Measurements from ENCODE around the gene GCNT2.

GCNT2 gene

GRCh38 chr6:10633216-10633615 is 112.1 kb downstream of the GCNT2 start:
- peak; percentile 4 to 64 for DNase-seq (ENCODE audit: low read depth in 2 of 2)
- no peak for TF ChIP-seq CTCF (IDR thresholded peaks at IDR 0.05; ENCODE audit: low read depth, low read length)
- H3K4me3 ChIP-seq (replicated peaks in 1 of 2; ENCODE audit: low read depth in 2 of 2, low read length in 2 of 2), result no peak overlapping the region

GRCh38 chr6:10640412-10640811 is 119.3 kb downstream of the GCNT2 start:
- TF ChIP-seq CTCF (IDR thresholded peaks at IDR 0.05; ENCODE audit: low read depth, low read length), result no peak
- no peak for DNase-seq (ENCODE audit: low read depth in 2 of 2)
- no peak overlapping the region for H3K4me3 ChIP-seq (replicated peaks in 1 of 2; ENCODE audit: low read depth in 2 of 2, low read length in 2 of 2)

- DNase-seq (ENCODE audit: low read depth in 2 of 2), result no peak
- H3K4me3 ChIP-seq (replicated peaks in 1 of 2; ENCODE audit: low read depth in 2 of 2, low read length in 2 of 2), result no peak overlapping the region
- no peak for TF ChIP-seq CTCF (IDR thresholded peaks at IDR 0.05; ENCODE audit: low read depth, low read length)
Observed at GRCh38 chr6:10641528-10641927, 120.4 kb downstream of the GCNT2 start.

- TF ChIP-seq CTCF (IDR thresholded peaks at IDR 0.05; ENCODE audit: low read depth, low read length), result no peak
- DNase-seq (ENCODE audit: low read depth in 2 of 2), result no peak
- no peak overlapping the region for H3K4me3 ChIP-seq (replicated peaks in 1 of 2; ENCODE audit: low read depth in 2 of 2, low read length in 2 of 2)
Observed at GRCh38 chr6:10643201-10643651, 122.1 kb downstream of the GCNT2 start.

- no peak overlapping the region for H3K4me3 ChIP-seq (replicated peaks in 1 of 2; ENCODE audit: low read depth in 2 of 2, low read length in 2 of 2)
- TF ChIP-seq CTCF (IDR thresholded peaks at IDR 0.05; ENCODE audit: low read depth, low read length), result no peak
- DNase-seq (ENCODE audit: low read depth in 2 of 2), result no peak
Observed at GRCh38 chr6:10644225-10644624, 123.1 kb downstream of the GCNT2 start.

- TF ChIP-seq CTCF (IDR thresholded peaks at IDR 0.05; ENCODE audit: low read depth, low read length), result no peak
- no peak for DNase-seq (ENCODE audit: low read depth in 2 of 2)
- no peak overlapping the region for H3K4me3 ChIP-seq (replicated peaks in 1 of 2; ENCODE audit: low read depth in 2 of 2, low read length in 2 of 2)
Observed at GRCh38 chr6:10655508-10656055, 134.4 kb downstream of the GCNT2 start.

Data from cardiac fibroblast (primary cell).